Osteoblast (primary cell): Measurements from ENCODE around the gene KRTAP2-4. TPM values are rescaled to one million over a fixed set of nuclear protein-coding genes. Genes with fewer than 3 reads are reported as not detected.
"Not testable (repeated sequence)": the region's sequence is repeated elsewhere in the genome, so short reads cannot be mapped to it uniquely, and the experiment has no call there.

Experiments
- DNase-seq: peaks from one replicate; pipeline ENCODE4 v3.0.0; 2011; ENCODE audit warnings: low spot score, mixed read lengths; ENCODE audit not compliant: insufficient read length; ENCODE audit errors: missing footprints
- H2AFZ ChIP-seq: 2 replicates; pipeline ENCODE4 v1.6.0; 2011; ENCODE audit warnings: mild to moderate bottlenecking, low read length
- H3K27ac ChIP-seq: 2 replicates; pipeline ENCODE4 v1.5.1; 2011; ENCODE audit warnings: mild to moderate bottlenecking, low read depth, low read length, moderate library complexity
- H3K27me3 ChIP-seq: 2 replicates; pipeline ENCODE4 v1.6.0; 2012; ENCODE audit warnings: mild to moderate bottlenecking, control low read depth, inconsistent platforms, low read length, moderate library complexity; ENCODE audit not compliant: insufficient read depth
- H3K36me3 ChIP-seq: 2 replicates; pipeline ENCODE4 v1.5.1; 2011; ENCODE audit warnings: mild to moderate bottlenecking, low read length, control low read depth, moderate library complexity; ENCODE audit not compliant: insufficient read depth
- H3K4me1 ChIP-seq: 2 replicates; pipeline ENCODE4 v1.5.1; 2011; ENCODE audit warnings: mild to moderate bottlenecking, low read length, control low read depth, moderate library complexity; ENCODE audit not compliant: insufficient read depth
- H3K4me2 ChIP-seq: 2 replicates; pipeline ENCODE4 v1.6.0; 2011; ENCODE audit warnings: mild to moderate bottlenecking, low read length; ENCODE audit not compliant: insufficient read depth
- H3K4me3 ChIP-seq: fragments of 200-600 bp; sonication (generic); 3 replicates; pipeline ENCODE4 v1.5.1; 2012; ENCODE audit warnings: mild to moderate bottlenecking, low read length, inconsistent platforms; ENCODE audit not compliant: insufficient read depth
- H3K79me2 ChIP-seq: 2 replicates; pipeline ENCODE4 v1.6.0; 2012; ENCODE audit warnings: mild to moderate bottlenecking, low read length, control low read depth, inconsistent platforms; ENCODE audit not compliant: insufficient read depth
- H3K9me3 ChIP-seq: 2 replicates; pipeline ENCODE4 v1.5.1; 2011; ENCODE audit warnings: low read depth, low read length, control low read depth
- H4K20me1 ChIP-seq: 2 replicates; pipeline ENCODE4 v1.6.0; 2012; ENCODE audit warnings: mild to moderate bottlenecking, low read length, control low read depth; ENCODE audit not compliant: insufficient read depth
- total RNA-seq: library from RNA; depleted of rRNA; stranded (reverse); fragments of >200 nt; gene quantifications from 2 replicates; pipeline ENCODE4 v1.2.3, GENCODE V29; 2012
- TF ChIP-seq, protein P1 (sequence below): IDR thresholded peaks from 2 replicates; pipeline ENCODE4 v1.5.1; 2011; ENCODE audit warnings: mild to moderate bottlenecking, low read depth, low read length, moderate library complexity; ENCODE audit errors: extremely low read depth

KRTAP2-4 gene
- total RNA-seq, 1 donor, result not detected

DNA sequence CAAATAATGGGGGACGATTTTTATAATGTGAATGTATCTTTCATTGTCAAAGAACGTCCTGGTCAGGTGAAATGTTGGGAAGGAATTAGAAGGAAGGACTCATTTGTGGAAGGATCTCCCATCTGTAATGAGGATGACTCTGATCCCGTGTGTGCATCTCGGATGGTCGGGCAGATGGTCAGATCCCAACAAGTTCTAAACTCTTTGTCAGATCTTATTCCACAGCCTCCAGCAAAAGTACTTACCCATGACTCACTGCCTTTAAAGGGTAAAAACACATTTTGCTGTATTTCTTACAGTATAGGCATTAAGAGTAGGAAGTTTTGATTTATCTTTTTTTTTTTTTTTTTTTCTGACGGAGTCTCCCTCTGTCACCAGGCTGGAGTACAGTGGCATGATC is 32.8 kb upstream of the KRTAP2-4 start:
- H3K79me2 ChIP-seq, result no peaks in the 10 kb centered on the region
- H3K36me3 ChIP-seq, result no peaks in the 10 kb centered on the region
- no peaks in the 10 kb centered on the region for H3K9me3 ChIP-seq
- H3K4me3 ChIP-seq, result no peak overlapping the region
- TF ChIP-seq, protein P1, sequence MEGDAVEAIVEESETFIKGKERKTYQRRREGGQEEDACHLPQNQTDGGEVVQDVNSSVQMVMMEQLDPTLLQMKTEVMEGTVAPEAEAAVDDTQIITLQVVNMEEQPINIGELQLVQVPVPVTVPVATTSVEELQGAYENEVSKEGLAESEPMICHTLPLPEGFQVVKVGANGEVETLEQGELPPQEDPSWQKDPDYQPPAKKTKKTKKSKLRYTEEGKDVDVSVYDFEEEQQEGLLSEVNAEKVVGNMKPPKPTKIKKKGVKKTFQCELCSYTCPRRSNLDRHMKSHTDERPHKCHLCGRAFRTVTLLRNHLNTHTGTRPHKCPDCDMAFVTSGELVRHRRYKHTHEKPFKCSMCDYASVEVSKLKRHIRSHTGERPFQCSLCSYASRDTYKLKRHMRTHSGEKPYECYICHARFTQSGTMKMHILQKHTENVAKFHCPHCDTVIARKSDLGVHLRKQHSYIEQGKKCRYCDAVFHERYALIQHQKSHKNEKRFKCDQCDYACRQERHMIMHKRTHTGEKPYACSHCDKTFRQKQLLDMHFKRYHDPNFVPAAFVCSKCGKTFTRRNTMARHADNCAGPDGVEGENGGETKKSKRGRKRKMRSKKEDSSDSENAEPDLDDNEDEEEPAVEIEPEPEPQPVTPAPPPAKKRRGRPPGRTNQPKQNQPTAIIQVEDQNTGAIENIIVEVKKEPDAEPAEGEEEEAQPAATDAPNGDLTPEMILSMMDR, result no peak
- H4K20me1 ChIP-seq, result no peaks in the 10 kb centered on the region
- peak overlapping the region; percentile 20 for H3K4me2 ChIP-seq
- peak overlapping the region; percentile 59 for H3K27ac ChIP-seq
- H3K4me1 ChIP-seq, result peaks cover 29% of the 10 kb centered on the region
- DNase-seq, result peak; percentile 58
- no peaks in the 10 kb centered on the region for H3K27me3 ChIP-seq
- H2AFZ ChIP-seq, result peak overlapping the region; percentile 76

DNA sequence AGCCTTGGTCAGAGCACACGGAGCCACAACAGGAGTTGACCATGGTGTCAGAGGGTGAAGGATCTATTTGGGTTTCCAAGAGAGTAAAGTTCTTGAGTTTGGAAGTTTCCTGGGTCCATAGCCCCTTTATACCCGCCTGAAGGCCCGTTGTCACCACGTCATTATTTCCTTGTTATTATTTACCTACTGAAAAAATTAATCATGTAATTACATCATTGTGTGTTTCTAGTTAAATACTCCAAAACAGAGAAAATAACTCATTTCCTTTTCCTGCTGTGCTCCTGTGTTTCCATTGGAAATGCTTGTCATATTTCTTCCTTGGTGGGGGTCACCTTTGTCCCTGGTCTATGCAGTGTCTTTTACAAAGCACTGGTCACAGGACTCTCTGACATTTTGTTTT is 32.4 kb upstream of the KRTAP2-4 start, which contains the start of gene KRTAP4-8:
KRTAP4-8 (minus strand) TSS at position 101 of the 400 bp plus-strand sequence; CDS start at position 43, 58 bp downstream.
- Histone ChIP-seq H3K27ac (peak within 1 kb of the TSS; percentile 59), H3K4me3 (no peak within 1 kb of the TSS), H3K4me1 (peaks cover 29% of the 10 kb centered on the region), H3K9me3 (no peaks in the 10 kb centered on the region), H3K4me2 (peak within 1 kb of the TSS; percentile 20), H2AFZ (peak within 1 kb of the TSS; percentile 76), H3K79me2 (no peaks in the 10 kb centered on the region), H3K36me3 (no peaks in the 10 kb centered on the region), H4K20me1 (no peaks in the 10 kb centered on the region), H3K27me3 (no peaks in the 10 kb centered on the region)
- TF ChIP-seq, protein P1, result no peak
- DNase-seq, result no peak

DNA sequence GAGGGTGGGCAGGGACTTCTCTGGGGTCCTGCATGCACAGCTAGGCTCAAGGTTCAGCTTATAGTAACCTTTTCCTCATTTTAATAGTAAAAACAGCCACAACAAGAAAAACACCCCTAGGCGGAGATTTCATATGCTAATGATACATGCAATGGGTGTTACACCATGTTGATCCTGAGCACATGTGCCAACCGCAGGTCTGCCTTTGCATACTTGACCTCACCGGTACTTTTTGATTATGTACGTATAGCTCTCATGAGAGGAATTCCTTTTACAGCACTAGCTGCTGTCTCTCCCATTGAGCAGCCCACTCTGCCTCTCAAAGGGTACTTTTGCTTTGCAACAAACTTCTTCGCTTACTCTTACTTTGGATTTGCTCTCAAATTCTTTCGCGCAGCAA is 30.4 kb upstream of the KRTAP2-4 start:
- Histone ChIP-seq H4K20me1 (no peaks in the 10 kb centered on the region), H3K4me2 (no peak overlapping the region), H3K36me3 (no peaks in the 10 kb centered on the region), H3K9me3 (no peaks in the 10 kb centered on the region), H3K27me3 (no peaks in the 10 kb centered on the region), H2AFZ (no peak overlapping the region), H3K79me2 (no peaks in the 10 kb centered on the region), H3K4me3 (no peak overlapping the region), H3K27ac (no peak overlapping the region), H3K4me1 (peaks cover 23% of the 10 kb centered on the region)
- DNase-seq, result no peak
- TF ChIP-seq, protein P1, result no peak

DNA sequence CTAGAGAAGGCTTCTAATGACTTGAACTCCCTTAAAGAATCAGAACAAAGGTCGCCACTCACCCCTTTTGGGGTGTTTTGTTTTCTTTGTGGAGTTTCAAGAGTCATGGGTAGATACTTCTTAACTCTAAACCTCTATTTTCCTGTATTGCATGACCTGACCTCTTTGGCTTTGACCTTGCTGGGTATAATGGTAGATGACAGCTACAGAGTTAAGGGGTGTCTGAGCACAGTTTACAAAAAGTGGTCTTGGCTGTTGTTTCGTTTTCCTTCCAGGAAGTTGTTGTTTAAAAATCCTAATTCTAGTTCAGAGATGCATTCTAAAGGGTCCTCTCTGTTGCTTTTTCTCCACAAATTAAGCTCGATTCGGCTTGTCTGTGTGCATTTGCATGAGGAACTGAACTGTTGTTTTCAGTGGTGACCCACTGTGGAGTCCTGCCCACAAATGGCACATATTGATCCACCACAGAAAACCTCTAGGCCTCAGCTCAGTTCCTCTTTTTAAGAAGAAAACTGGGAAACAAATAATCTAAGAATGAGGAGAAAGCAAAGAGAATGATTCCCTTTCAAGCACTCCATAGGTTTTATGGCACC is 23.2 kb upstream of the KRTAP2-4 start:
- not testable (repeated sequence) for H3K4me3 ChIP-seq, H3K36me3 ChIP-seq

DNA sequence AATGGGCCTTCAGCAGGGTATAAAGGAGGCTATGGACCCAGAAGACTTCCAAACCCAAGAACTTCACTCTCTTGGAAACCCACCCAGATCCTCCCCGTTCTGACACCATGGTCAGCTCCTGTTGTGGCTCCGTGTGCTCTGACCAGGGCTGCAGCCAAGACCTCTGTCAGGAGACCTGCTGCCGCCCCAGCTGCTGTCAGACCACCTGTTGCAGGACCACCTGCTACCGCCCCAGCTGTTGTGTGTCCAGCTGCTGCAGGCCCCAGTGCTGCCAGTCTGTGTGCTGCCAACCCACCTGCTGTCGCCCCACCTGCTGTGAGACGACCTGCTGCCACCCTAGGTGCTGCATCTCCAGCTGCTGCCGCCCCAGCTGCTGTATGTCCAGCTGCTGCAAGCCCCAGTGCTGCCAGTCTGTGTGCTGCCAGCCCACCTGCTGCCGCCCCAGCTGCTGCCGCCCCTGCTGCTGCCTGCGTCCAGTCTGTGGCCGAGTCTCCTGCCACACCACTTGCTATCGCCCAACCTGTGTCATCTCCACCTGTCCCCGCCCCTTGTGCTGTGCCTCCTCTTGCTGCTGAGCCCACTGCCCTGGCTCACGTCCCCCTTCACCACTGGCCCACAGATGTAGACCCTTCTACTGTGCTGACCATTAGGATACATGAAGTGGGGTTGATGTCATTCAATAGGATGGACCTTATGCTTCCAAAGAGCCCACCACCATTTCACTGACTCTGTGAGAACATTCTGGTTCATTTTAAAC is 18.6 kb upstream of the KRTAP2-4 start, which contains the start of gene KRTAP4-7:
KRTAP4-7 (plus strand) TSS at position 51 of the 757 bp plus-strand sequence; CDS start at position 108, 57 bp downstream.
- H3K79me2 ChIP-seq, H4K20me1 ChIP-seq, H2AFZ ChIP-seq, H3K4me3 ChIP-seq, H3K27me3 ChIP-seq, H3K9me3 ChIP-seq, DNase-seq, H3K36me3 ChIP-seq: not testable (repeated sequence)
- H3K4me1 ChIP-seq, result peaks cover 11% of the 10 kb centered on the region
- peak within 1 kb of the TSS; percentile 23 for H3K27ac ChIP-seq
- peak within 1 kb of the TSS; percentile 32 for H3K4me2 ChIP-seq

More for the DNA sequence above, 23.2 kb upstream of the KRTAP2-4 start:
- not testable (repeated sequence) for H3K79me2 ChIP-seq, H4K20me1 ChIP-seq, H3K4me1 ChIP-seq, H3K27ac ChIP-seq, H2AFZ ChIP-seq, H3K9me3 ChIP-seq, H3K4me2 ChIP-seq, H3K27me3 ChIP-seq, DNase-seq

DNA sequence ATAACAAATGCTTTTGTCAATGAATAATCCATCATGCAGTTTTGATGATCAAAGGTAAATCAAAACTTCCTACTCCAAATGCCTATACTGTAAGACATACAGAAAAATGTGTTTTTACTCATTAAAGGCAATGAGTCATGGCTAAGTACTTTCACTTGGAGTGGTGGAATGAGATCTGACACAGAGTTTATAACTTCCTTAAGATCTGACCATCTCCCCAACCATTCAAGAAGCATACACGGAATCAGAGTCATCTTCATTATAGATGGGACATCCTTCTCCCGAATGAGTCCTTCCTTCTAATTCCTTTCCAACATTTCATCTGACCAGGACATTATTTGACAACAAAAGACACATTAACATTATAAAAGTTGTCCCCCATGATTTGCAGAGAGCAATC is 17.7 kb upstream of the KRTAP2-4 start:
- H3K9me3 ChIP-seq, H3K27me3 ChIP-seq, H3K4me3 ChIP-seq, DNase-seq, H3K36me3 ChIP-seq, H4K20me1 ChIP-seq, H2AFZ ChIP-seq, H3K79me2 ChIP-seq: not testable (repeated sequence)
- peak overlapping the region; percentile 23 for H3K27ac ChIP-seq
- H3K4me2 ChIP-seq, result peak overlapping the region; percentile 32
- peaks cover 11% of the 10 kb centered on the region for H3K4me1 ChIP-seq
